HG03432 (cell line): ENCODE measurements around the gene SIK3.
"Not testable (repeated sequence)": the region's sequence is repeated elsewhere in the genome, so short reads cannot be mapped to it uniquely, and the experiment has no call there.

Source experiments
- ATAC-seq: cut with Tn5 transposase; IDR thresholded peaks from one replicate; pipeline ENCODE4 v1.9.1; 2021; ENCODE audit warnings: mild to moderate bottlenecking, moderate library complexity; ENCODE audit not compliant: unreplicated experiment

Gene SIK3

DNA sequence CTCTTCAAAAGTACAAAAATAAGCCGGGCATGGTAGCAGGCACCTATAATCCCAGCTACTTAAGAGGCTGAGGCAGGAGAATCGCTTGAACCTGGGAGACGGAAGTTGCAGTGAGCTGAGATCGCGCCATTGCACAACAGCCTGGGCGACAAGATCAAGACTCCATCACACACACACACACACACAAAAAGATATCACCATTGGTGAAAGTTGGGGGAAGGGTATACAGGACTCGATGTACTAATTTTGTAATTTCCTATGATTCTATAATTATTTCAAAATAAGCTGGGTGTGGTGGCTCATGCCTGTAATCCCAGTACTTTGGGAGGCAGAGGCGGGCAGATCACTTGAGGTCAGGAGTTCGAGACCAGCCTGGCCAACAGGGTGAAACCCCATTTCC is 48.1 kb downstream of the SIK3 start:
- not testable (repeated sequence) for ATAC-seq

DNA sequence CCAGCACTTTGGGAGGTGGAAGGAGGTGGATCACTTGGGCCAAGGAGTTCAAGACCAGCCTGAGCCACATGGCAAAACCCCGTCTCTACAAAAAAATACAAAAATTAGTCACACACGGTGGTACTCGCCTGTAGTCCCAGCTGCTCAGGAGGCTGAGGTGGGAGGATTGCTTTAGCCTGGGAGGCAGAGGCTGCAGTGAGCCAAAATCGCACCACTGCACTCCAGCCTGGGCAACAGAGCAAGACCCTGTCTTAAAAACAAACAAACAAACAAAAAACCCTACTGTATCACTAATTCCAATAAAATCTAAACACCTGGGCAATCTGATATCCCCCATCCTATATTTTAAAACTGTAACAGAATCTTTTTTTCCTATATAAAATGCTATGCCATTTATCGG is 51.6 kb downstream of the SIK3 start:
- not testable (repeated sequence) for ATAC-seq

DNA sequence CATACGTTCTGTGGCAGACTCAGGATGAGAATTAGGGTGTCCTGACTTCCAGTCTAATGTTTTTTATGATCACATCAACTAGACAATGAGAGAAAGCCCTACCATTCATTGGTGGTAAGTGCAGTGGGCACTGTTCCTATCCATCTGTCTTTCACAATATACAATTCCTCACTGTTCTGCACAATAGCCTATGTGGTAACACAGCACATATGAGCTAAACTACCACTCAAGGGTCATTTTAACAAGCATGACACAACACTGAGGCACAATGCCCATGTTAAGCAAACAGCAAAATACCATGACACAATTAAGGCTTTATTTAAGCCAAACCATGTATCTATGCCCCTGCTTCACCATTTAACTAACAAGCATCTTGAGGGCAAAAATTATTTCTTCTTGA is 52.3 kb downstream of the SIK3 start:
- no peak for ATAC-seq

DNA sequence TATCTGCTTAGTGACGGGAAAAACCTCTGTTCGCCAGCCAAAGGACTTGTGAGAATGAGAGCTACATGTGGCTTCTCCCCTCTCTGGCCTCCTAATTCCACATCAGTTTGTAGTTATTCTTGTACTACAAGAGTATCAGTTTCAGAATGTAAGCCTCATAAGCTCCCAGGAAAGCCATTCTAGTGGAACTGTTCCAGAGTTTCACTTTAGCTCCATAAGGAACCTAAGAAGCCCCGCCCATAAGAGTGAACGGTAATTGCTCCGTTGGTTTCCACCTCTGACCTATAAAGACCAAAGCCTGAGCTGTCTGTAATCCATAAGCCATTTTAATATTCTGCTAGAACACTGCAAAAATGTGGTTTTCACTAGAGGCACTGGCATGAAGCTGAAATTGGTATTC is 53.0 kb downstream of the SIK3 start:
- no peak for ATAC-seq

DNA sequence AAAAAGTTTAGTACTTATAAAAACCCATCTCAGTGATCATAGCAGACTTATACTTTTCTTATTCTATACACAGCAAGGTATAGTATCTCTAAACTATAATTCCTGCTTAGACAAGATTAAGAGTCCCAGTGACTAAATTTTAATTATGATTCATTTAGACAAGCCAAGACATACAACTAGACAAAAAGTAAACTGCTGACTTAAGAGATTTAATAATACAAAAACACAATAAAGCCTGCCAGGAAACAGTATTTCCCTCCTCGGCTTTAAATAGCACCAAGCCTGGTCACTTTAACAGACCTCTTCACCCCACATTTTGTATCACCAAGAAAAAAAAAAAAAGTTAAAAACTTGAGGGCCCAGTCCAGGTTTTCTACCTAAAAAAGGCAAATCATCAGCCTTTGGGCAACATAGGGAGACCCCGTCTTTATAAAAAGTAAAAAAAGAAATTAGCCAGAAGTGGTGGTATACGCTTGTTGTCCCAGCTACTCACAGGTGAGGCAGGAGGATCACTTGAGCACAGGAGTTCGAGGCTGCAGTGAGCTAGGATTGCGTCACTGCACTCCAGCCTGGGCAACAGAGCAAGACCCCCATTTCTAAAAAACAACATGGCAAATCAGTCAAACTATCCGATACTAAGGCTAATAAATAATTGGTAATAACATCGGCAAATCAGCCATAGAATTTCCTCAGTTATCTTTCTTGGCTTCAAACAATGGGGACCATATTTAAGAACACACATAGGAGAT is 53.8 kb downstream of the SIK3 start:
- no peak for ATAC-seq

DNA sequence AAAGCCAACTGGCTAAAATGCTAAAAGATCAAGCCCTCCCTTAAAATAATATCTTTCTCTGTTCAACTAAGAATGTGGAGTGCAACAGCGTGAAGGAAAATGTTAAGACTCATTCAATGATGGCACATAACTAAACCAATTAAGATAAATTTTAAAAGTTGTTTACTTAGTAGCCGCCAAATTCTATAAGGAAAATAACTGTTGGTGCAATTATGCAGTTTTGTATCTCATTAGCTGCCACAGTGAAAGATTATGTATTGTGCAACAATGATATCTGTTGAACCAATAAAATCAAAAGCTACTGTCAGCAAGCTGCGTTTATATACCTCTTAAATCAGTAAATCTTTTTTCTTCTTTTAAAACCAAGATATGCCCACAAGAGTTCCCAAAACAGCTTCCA is 55.5 kb downstream of the SIK3 start:
- no peak for ATAC-seq

DNA sequence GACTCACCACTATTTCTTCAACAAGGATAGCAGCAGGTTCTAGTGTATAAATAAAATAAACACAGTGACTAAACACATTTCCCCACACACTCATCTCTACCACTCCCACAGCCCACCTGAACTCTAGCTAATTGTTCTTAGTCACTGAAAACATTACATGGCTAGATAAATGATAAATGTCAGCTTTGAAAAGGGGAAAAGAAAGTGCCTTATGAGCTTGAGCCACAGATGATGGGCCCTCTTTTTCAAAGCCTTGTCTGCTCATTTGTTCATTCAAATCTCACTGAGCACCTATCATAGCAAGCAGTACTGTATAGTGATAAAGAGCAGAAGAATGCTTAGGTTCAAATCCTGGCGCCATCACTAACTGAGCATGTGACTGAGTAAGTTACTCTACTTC is 58.3 kb downstream of the SIK3 start:
- ATAC-seq, result no peak

DNA sequence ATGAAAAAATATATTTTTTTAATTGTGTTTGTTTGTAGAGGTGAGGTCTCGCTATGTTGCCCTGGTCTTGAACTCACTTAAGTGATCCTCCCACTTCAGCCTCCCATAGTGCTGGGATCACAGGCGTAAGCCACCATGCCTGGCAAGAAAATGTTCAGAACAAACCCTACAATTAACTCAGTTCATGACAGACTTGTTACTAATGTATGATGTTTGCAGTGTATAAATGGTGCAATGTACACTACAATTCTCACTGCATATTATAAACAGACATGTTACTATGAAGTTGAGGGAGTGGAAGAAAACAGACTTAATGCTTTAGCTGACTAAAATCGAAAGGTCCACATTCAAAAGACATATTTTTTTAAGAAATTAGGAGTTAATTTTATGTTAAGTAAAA is 59.0 kb downstream of the SIK3 start:
- ATAC-seq, result no peak

DNA sequence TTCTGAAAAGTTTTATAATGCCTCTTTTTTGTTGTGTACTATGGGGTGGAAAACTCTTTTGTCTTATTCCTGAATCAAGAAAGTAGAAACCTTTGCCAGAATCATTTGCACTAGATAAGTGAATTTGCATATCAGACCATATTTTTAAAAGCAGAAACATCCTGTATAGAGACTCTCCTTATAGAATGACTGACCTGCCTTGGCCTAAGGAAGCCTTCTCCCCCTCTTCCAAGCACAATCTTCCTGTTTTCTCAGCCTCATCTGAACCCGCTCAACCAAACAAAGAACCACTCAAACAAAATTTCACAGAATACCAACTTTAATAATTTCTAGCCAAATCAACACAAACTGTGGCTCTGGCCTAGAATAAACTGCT is 60.3 kb downstream of the SIK3 start:
- no peak for ATAC-seq

DNA sequence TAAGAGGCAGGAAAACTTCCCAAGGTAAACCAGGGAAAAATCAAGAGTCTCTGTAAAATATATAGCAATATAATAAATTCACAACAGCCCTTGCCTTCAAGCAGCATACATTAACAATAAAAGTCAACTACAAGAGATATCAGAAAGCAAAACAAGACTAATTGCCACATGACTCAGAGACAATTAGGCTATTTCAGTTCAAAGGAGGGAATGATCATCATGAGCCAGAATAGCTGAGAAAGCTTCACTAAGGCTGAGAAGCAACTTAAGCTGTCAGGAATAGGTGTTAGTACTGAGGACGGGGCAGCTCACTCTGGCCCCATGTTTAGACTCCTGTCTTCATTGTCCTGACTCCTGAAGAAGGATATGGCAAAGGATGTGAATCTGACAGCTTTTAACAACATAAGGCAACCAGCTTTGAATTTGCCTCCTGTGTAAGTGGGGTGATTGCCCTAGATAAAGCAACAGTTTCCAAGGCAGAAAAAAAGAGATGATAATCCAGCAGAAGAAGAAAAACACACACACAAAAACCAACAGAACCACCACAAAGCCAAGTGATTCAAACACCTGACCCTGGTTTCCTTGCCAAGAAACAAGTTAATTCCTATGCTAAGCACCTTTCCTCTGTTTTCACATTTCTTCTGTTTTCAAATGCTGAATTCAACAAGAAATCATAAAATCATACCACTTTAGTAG is 60.8 kb downstream of the SIK3 start:
- no peak for ATAC-seq

DNA sequence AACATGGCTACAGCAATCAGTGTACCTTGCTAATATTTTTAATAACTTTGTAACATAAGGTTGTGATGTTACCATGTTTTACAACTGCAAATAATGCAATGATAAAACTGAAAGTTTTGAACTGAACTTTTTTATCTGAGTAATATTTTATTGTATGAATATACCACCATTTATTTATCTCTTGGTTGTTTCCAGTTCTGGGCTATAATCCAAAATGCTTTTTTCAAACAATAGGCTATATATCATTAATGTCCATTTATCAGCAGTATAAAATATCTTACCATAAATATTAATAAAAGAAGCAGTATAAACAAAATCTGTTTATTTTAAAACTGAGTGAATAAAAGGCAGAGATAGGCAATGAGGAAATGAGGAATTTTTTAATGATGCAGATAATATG is 63.3 kb downstream of the SIK3 start:
- no peak for ATAC-seq

DNA sequence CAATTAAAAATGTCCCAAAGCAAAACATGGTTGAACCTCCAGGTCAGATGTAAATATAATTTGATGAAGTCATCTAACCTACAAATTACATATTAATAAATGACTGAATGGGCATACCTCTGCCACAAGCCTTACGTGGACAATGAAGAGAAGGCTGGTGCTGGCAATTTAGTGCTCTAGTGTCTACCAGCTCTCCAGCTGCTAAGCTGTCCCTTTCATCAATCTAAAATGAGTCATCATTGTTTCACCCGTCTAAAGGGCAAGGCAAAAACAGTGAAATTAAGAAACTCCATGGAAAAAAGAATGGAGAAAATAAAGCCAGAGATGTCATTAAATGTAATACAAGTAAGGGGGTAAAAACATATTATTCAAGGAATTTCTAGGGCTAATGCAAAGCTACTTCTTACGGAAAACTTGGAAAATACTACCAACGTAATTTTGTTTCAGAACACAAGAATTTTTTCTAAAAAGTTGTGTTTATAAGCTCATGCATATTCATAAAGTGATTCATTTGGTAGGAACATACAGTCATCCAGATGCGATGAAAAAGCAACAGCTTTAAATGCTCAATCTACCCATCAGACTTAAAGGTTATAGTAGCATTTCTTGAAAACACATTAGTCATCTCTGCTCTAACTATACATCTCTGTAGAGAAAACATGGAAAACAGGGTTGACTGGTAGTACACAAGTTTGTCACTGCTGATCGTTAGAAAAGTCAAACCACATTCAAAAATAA is 71.5 kb downstream of the SIK3 start:
- ATAC-seq, result no peak

DNA sequence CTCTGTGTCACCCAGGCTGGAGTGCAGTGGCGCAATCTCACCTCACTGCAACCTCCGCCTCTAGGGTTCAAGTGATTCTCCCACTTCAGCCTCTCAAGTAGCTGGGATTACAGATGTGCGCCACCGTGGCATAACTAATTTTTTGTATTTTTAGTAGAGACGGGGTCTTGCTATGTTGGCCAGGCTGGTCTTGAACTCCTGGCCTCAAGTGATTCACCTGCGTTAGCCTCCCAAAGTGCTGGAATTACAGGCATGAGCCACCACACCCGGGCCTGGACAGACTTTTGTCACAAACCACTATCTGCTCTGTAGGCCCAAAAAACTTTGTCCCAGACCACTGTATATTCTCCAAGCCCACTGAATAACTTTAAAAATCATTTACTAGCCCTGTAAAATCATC is 74.5 kb downstream of the SIK3 start:
- not testable (repeated sequence) for ATAC-seq

DNA sequence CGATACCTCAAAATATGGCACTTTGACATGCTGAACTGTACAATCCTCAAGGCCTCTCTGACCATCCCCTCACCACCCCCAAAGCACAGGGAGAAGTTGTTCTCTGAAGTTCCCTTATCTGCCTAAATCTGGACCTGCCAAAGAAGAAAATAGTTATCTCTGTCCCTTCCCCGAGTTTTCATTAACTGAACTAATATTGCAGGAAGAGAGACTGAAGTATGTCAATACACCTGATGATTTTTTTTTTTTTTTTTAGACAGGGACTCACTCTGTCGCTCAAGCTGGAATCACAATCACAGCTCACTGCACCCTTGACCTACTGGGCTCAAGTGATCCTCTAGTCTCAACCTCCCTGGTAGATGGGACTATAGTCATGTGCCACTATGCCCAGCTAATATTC is 75.0 kb downstream of the SIK3 start:
- ATAC-seq, result no peak

DNA sequence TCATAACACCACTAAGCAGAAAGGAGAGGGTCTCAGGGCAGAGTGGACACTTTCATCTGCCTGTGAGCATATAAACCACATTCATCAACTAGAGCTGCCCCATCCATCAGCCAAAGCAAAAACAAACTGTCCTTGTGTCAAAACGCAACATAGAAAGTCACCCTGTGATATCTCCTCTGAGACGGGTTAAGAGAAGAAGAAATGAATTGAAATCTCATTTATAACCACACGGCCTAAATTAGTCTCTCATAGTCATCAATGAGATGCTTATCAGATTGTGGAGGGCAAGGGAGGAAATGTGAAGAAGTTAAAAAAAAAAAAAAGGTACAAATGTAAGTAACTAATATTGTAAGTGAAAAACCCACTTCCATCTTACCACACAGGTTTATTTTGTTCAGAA is 75.7 kb downstream of the SIK3 start:
- ATAC-seq, result peak; percentile 54

DNA sequence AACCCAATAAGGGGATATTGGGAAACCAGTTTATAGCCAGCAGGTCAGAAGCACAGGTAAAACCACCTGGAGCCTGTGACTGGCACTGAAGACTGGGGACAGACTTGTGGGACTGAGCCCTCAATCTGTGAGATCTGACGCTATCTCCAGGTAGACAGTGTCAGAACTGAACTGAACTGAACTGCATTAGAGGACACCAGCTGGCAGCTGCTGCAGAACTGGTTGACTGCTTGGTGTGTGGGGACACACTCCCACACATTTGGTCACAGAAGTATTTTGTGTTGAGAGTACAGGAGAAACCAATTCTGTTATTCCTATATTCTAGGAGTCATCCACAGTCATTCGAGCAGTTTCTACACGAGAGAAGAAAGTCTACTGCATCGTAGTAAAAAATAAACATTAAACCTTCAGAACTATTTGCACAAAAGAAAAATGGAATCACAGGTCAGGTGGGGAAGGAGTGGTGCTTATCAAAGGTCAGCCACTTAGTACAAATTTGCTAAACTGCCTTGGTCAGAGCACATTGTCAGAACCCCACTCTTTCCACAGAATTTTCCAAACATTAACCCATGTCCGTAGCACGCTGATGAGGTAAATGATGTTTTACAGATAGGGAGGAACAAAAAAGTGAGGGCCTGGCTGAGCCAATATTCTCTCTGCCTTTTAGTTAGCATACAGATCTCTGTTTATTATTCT is 77.2 kb downstream of the SIK3 start:
- ATAC-seq, result no peak

DNA sequence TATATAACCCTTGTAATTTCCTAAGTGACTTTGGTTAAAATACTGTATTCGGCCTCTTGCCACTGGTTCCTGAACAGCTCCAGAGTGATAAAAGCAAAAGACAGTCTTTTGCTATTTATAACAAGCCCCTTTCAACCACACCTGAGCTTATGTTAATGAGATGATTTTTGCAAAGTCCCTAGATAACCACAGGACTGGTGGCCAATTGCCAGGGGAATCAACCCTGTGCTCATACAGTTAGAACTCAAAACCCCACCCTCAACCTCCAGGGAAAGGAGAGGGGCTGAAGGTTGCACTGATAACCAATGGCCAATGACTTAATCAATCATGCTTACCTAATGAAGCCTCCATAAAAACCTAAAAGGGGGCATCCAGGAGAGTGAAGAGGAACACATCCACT is 77.9 kb downstream of the SIK3 start:
- ATAC-seq, result no peak

DNA sequence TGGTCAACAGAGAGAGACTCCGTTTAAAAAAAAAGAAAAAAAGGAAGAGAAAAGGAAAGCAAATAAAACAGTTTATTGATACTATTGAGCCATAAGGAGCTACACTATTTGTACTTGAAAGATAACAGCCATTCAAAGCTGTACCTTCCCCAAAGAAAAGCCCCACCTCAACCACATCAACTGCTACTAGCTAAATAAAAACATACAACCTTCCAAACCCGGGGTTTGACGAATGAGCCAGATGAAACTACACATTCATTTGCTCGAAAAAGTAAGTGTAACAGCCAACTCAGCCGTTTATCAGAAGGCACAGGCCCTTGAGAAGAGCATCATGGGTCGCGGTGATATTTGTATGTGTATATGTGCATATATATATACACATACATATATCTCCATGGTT is 78.4 kb downstream of the SIK3 start:
- ATAC-seq, result no peak

DNA sequence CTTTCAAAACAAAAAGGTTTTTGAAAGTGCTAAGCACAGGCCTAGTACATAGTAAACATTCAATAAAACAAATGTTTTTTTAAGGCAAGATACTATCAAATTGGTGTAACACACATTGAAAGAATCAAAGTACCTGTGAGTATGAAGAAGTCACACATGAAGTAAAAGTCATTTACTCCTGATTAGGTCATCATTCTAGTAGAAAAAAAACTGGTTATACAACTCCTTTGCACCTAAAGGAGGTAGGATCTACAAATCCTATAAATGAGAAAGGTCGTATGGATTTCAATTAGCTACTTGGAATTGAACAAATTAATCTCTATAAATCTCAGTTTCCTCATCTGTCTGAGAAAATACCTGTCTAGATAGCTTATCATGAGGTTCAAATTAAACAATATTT is 80.8 kb downstream of the SIK3 start:
- no peak for ATAC-seq

DNA sequence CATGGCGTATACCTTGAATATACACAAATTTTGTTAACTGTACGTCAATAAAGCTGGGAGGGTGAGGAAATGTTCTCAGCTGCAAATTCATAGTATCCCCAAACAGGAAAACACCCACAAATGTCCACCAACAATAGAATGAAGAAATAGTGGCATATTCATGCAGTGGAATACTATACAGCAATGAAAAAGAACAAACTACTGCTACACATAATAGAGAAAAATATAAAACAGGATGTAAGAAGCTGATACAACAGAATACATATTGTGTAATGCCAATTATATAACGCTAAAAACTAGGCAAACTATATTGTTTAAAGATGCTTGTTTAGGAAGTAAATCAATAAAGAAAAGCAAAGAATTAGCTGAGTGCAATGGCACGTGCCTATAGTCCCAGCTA is 81.5 kb downstream of the SIK3 start:
- ATAC-seq, result no peak

DNA sequence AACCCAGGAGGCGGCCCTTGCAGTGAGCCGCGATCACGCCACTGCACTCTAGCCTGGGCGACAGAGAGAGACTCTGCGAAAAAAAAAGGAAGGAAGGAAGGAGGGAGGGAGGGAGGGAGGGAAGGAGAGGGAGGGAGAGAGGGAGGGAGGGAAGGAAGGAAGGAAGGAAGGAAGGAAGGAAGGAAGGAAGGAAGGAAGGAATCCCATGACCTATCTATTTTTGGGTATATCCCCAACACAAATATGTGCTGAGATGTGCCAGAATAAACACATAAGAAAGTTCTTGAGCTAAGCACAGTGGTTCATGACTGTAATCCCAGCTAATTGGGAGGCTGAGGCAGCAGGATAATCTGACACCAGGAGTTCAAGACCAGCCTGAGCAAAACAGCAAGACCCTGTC is 82.0 kb downstream of the SIK3 start:
- ATAC-seq, result no peak

DNA sequence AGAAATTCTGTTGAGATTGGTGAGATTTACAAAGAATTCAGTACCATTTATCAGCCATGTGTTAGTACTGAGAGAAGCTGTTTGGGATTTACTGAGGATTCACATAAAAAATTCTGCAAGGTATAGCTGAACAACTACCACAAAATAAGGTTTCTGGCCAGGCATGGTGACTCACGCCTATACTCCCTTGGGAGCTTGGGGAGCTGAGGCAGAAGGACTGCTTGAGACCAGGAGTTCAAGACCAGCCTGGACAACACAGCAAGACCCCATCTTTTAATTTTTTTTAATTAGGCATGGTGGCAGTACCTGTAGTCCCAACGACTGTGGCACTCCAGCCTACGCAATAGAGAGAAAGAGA is 86.7 kb downstream of the SIK3 start:
- no peak for ATAC-seq
